HG03575 (cell line): ENCODE results near the gene GALNTL6.

Source experiments
- ATAC-seq: cut with Tn5 transposase; IDR thresholded peaks from one replicate; pipeline ENCODE4 v1.9.1; 2021; ENCODE audit not compliant: unreplicated experiment, insufficient number of reproducible peaks, low FRiP score; ENCODE audit errors: extremely low read depth

Gene GALNTL6

GRCh38 chr4:173074501-173074946, 1261.3 kb downstream of the GALNTL6 start:
- ATAC-seq, result no peak

GRCh38 chr4:173076903-173077634, 1263.9 kb downstream of the GALNTL6 start:
- no peak for ATAC-seq

- ATAC-seq, result no peak
These were observed 1274.9 kb downstream of the GALNTL6 start for GRCh38 chr4:173088144-173088543.
